Esophagus muscularis mucosa (tissue), 4 donors: Measurements from ENCODE around the gene OR10G7.
A peak's percentile ranks its signal among the peaks of the same experiment; 100 is the strongest.

Source experiments
- CTCF ChIP-seq, 3 experiments: fragments of 200-600 bp in 2 of 3; fragments of 450-650 bp in 1 of 3; sonication (generic) in 2 of 3; IDR thresholded peaks; one replicate each; pipeline ENCODE4 v1.5.1; 2017 to 2019; ENCODE audit warnings: antibody characterized with exemption in 3 of 3, mild to moderate bottlenecking in 2 of 3, moderate library complexity in 1 of 3
- EP300 ChIP-seq: sonication (generic); formaldehyde crosslinking; IDR thresholded peaks from one replicate; pipeline ENCODE4 v1.6.1; 2017; ENCODE audit warnings: antibody characterized with exemption
- POLR2A ChIP-seq: fragments of 450-650 bp; IDR thresholded peaks from one replicate; pipeline ENCODE4 v1.6.1; 2017; ENCODE audit warnings: antibody characterized with exemption, moderate library complexity, mild to moderate bottlenecking, low read depth
- POLR2AphosphoS5 ChIP-seq, 2 donors: sonication (generic); formaldehyde crosslinking; IDR thresholded peaks; one replicate each; pipeline ENCODE4 v1.6.1; 2017; ENCODE audit warnings: antibody characterized with exemption in 2 of 2

GRCh38 chr11:124070915-124071622 is 29.9 kb upstream of the OR10G7 start:
- TF ChIP-seq CTCF (IDR thresholded peaks at IDR 0.05) (peak; percentile 64 to 76 (median 75)), EP300 (no peak), POLR2A (no peak), POLR2AphosphoS5 (IDR thresholded peaks at IDR 0.05) (no peak)
